Measurements from ENCODE around the gene PPM1A.

The PPM1A gene

DNA sequence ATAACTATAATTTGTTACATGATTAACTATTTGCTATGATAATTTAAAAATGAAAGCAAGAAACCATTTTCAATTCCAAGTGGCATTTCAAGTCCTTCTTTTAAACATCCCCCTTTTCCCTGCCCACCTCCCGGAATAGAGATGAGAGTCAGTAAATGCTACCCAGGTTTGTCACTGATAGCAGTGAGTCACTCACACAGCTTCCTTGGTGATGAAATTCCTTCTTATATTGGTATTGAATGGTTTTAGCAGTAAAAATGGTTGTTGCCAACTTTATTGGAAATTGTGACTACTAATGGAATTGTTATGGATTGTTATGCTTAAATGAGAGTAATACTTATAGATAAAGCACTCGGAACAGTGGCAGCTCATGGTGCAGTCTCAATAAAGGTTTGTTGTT, 90.5 kb downstream of the PPM1A start (continued):
- TF ChIP-seq TSHZ1 (tag by site-specific recombination; IDR thresholded peaks at IDR 0.05; ENCODE audit: borderline replicate concordance), result no peak
- TF ChIP-seq ZNF23 (tag by site-specific recombination; IDR thresholded peaks at IDR 0.05; ENCODE audit: borderline replicate concordance), result no peak
- TF ChIP-seq ZBTB8A (tag by site-specific recombination; IDR thresholded peaks at IDR 0.05), result no peak
- no peak for TF ChIP-seq MEIS1 (CRISPR knock-in tag; IDR thresholded peaks at IDR 0.05; ENCODE audit: borderline replicate concordance)
- no peak for TF ChIP-seq CTCF (tag by site-specific recombination; IDR thresholded peaks at IDR 0.05)

GRCh38 chr14:60343571-60344071, 94.6 kb downstream of the PPM1A start:
- Histone ChIP-seq H3K4me1 (ENCODE audit: control insufficient read depth, insufficient read depth, low read length) (no peaks in the 10 kb centered on the region), H3K4me3 (ENCODE audit: low read depth, low read length) (no peak overlapping the region), H3K27ac (ENCODE audit: extremely low read depth, low read depth, low read length) (no peak overlapping the region), H3K36me3 (ENCODE audit: control insufficient read depth in 2 of 2, insufficient read depth in 1 of 2, low read length in 2 of 2) (no peaks in the 10 kb centered on the region), H3K9me3 (ENCODE audit: control insufficient read depth, insufficient read depth, low read depth, low read length) (no peaks in the 10 kb centered on the region)
- ChIA-PET CTCF (interaction anchor here (1.4 kb wide), 1 partner anchor 9 kb away, joined by 4 read pairs; no protein-coding TSS in a partner anchor), POLR2A (no interaction called here)
- TF ChIP-seq GLIS1 (tag by site-specific recombination; IDR thresholded peaks at IDR 0.05), result no peak
- TF ChIP-seq ZNF274 (IDR thresholded peaks at IDR 0.05; ENCODE audit: low read length), result no peak
- TF ChIP-seq ZNF274 (tag by site-specific recombination; IDR thresholded peaks at IDR 0.05; ENCODE audit: borderline replicate concordance), result no peak
- TF ChIP-seq, protein P1, sequence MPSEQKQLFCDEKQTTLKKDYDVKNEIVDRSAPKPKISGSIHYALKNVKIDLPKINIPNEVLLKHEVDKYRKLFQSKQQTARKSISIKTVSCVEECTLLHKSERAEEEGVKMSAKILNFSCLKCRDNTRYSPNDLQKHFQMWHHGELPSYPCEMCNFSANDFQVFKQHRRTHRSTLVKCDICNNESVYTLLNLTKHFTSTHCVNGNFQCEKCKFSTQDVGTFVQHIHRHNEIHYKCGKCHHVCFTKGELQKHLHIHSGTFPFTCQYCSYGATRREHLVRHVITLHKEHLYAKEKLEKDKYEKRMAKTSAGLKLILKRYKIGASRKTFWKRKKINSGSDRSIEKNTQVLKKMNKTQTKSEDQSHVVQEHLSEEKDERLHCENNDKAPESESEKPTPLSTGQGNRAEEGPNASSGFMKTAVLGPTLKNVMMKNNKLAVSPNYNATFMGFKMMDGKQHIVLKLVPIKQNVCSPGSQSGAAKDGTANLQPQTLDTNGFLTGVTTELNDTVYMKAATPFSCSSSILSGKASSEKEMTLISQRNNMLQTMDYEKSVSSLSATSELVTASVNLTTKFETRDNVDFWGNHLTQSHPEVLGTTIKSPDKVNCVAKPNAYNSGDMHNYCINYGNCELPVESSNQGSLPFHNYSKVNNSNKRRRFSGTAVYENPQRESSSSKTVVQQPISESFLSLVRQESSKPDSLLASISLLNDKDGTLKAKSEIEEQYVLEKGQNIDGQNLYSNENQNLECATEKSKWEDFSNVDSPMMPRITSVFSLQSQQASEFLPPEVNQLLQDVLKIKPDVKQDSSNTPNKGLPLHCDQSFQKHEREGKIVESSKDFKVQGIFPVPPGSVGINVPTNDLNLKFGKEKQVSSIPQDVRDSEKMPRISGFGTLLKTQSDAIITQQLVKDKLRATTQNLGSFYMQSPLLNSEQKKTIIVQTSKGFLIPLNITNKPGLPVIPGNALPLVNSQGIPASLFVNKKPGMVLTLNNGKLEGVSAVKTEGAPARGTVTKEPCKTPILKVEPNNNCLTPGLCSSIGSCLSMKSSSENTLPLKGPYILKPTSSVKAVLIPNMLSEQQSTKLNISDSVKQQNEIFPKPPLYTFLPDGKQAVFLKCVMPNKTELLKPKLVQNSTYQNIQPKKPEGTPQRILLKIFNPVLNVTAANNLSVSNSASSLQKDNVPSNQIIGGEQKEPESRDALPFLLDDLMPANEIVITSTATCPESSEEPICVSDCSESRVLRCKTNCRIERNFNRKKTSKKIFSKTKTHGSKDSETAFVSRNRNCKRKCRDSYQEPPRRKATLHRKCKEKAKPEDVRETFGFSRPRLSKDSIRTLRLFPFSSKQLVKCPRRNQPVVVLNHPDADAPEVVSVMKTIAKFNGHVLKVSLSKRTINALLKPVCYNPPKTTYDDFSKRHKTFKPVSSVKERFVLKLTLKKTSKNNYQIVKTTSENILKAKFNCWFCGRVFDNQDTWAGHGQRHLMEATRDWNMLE (tag by site-specific recombination; conservative IDR thresholded peaks at IDR 0.05; ENCODE audit: low read depth), result no peak
- no peak for TF ChIP-seq ZNF654 (tag by site-specific recombination; IDR thresholded peaks at IDR 0.05; ENCODE audit: low read depth)
- TF ChIP-seq, protein P2, sequence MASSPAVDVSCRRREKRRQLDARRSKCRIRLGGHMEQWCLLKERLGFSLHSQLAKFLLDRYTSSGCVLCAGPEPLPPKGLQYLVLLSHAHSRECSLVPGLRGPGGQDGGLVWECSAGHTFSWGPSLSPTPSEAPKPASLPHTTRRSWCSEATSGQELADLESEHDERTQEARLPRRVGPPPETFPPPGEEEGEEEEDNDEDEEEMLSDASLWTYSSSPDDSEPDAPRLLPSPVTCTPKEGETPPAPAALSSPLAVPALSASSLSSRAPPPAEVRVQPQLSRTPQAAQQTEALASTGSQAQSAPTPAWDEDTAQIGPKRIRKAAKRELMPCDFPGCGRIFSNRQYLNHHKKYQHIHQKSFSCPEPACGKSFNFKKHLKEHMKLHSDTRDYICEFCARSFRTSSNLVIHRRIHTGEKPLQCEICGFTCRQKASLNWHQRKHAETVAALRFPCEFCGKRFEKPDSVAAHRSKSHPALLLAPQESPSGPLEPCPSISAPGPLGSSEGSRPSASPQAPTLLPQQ (tag by site-specific recombination; IDR thresholded peaks at IDR 0.05), result no peak

Data from HEK293 (cell line).